Erythroblast (primary cell): ENCODE measurements around the gene NEBL.

Source experiments
- GATA1 ChIP-seq: IDR thresholded peaks from 2 replicates; pipeline ENCODE4 v1.6.1; 2011; ENCODE audit warnings: low read depth, mild to moderate bottlenecking, control low read depth, low read length, moderate library complexity
- POLR2A ChIP-seq: IDR thresholded peaks from 2 replicates; pipeline ENCODE4 v1.6.1; 2011; ENCODE audit warnings: mild to moderate bottlenecking, low read length

GRCh38 chr10:20883552-20883951, 13.6 kb downstream of the NEBL start:
- no peak for TF ChIP-seq POLR2A
- TF ChIP-seq GATA1 = no peak
